Measurements from ENCODE around the gene RETREG2.

The RETREG2 gene

GRCh38 chr2:219169930-219170654, 8.0 kb upstream of the RETREG2 start, which contains the start of gene SLC23A3:
TSS of gene SLC23A3 (minus strand) at chr2:219170029. CDS start at chr2:219169984, 45 bp downstream.
- DNase-seq (ENCODE audit: low read depth): no peak

DNA sequence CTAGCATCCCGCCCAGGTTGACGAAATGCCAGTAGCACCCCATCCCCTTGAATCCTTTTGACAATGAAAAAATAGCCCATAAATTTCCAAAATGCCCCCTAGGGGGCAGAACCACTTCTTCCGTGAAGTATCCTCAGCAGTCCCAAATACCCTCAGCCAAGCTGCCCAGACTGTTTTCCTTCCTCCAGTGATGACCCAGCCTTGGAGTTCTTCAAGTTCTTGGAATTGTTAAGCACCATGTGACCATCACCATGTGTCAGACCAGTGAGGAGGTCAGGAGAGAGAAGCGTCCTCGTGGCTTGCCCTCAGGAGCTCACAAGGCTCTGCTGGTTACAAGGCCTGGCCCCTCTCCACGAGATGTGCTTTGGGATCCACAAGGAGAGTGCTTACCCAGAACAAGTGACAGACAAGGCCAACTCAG, 6.8 kb upstream of the RETREG2 start:
- peak; percentile 95 for DNase-seq (ENCODE audit: low read depth)

DNA sequence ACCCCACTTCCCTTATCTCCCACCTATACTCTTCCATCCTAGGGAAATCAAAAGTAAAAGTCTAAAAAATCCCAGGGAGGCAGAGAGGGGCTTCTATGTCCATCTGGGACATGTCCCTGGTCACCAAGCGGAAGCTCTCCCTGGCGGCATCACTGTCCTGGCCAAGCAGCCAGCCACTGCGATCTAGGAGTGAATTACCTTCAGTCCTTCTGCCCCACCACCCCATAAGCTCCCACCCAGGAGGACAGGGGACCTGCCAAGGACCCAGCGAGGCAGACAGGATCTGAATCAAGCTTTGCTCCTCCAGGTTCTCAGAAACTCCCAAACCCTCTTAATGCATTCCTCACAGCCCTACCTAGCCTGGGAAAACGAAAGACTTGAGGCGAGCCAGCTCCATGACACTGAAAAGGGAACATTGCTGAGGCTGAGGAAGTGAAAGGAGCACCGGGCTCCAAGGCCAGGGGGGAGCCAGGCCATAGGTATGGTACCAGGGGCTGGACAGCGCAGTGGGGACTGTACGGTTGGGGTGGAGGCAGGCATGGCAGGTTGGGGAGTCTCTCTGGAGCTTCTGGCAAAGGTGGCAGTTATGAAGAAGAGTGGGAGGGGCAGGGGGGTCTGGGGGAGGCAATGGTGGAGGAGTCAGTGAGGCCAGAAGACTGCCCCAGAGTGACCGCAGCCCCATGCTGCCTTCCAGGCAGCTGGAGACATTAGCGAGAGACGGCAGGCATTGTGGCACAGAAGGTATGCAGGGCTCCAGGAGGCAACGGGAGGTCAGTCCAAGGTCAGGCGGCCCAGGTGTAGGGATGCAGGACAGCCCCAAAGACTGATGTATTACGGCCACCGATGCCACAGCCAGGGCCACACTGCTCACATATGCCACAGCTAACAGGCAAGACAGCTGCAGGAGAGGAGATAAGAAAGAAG, 5.6 kb upstream of the RETREG2 start:
- DNase-seq (ENCODE audit: low read depth): no peak

GRCh38 chr2:219173176-219173575, 4.9 kb upstream of the RETREG2 start:
- no peak for DNase-seq (ENCODE audit: low read depth)

GRCh38 chr2:219174146-219174545, 3.9 kb upstream of the RETREG2 start:
- DNase-seq (ENCODE audit: low read depth): no peak

GRCh38 chr2:219174801-219175200, 3.3 kb upstream of the RETREG2 start:
- no peak for DNase-seq (ENCODE audit: low read depth)

GRCh38 chr2:219175486-219175885, 2.6 kb upstream of the RETREG2 start:
- no peak for DNase-seq (ENCODE audit: low read depth)

- DNase-seq (ENCODE audit: low read depth): peak; percentile 24
These were observed 1.9 kb upstream of the RETREG2 start for GRCh38 chr2:219175928-219176817.

- peak; percentile 66 for DNase-seq (ENCODE audit: low read depth)
These were observed 1.1 kb upstream of the RETREG2 start, which contains the start of gene CNPPD1 for GRCh38 chr2:219176818-219177551. TSS of gene CNPPD1 (minus strand) at chr2:219176925. CDS start at chr2:219176828, 97 bp downstream.

GRCh38 chr2:219178377-219179175, 501 bp downstream of the RETREG2 start:
- no peak for DNase-seq (ENCODE audit: low read depth)

GRCh38 chr2:219179601-219180465, 1.8 kb downstream of the RETREG2 start:
- no peak for DNase-seq (ENCODE audit: low read depth)

- no peak for DNase-seq (ENCODE audit: low read depth)
These were observed 2.9 kb downstream of the RETREG2 start for GRCh38 chr2:219180961-219181360.

GRCh38 chr2:219181531-219181930, 3.5 kb downstream of the RETREG2 start:
- no peak for DNase-seq (ENCODE audit: low read depth)

- DNase-seq (ENCODE audit: low read depth): no peak
These were observed 4.5 kb downstream of the RETREG2 start for GRCh38 chr2:219182331-219183150.

DNA sequence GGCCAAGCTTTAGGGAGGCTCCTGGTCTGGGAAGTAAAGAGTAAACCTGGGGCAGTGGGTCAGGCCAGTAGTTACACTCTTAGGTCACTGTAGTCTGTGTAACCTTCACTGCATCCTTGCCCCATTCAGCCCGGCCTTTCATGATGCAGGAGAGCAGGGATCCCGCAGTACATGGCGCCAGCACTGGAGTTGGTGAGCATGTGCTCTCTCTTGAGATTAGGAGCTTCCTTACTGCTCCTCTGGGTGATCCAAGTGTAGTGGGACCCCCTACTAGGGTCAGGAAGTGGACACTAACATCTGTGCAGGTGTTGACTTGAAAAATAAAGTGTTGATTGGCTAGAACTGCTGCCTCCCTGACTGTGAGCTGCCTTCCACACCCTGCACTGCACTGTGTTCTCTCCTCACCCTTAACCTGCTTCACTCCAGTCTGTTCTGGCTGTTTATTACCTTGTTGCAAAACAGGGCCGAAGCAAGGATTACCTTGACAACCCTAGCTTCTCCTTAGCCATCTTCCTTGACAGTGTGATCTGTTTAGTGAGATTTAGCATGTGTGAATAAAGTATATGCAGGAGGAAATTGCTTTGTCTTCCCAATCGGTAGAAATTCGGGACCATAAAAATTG, 5.2 kb downstream of the RETREG2 start:
- no peak for DNase-seq (ENCODE audit: low read depth)

- no peak for DNase-seq (ENCODE audit: low read depth)
These were observed 6.0 kb downstream of the RETREG2 start for GRCh38 chr2:219184121-219184520.

DNA sequence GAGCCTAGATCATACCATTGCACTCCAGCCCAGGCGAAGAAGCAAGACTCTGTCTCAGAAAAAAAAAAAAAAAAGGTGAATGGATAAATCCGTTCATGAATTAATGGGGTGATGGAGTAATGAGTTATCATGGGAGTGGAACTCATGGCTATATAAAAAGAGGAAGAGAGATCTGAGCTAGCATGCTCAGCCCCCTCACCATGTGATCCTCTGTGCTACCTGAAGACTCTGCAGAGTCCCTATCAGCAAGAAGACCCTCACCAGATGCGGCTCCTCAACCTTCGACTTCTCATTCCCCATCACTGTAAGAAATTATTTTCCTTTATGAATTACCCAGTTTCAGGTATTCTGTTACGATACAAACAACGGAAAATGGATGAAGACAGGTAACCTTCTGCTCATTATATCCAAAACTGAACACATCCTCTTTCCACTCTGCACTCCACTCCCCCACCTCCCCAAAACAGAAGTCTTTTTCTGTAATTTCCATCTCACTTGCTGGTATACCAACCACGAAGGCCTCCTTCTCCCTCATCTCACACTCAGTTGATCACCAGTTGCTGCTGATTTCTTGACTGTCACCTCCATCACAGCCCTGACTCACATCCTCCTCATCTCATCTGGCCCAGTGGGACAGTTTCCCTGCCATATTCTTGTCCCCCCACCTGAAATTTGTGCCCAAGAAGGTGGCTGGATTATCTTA, 8.8 kb downstream of the RETREG2 start:
- no peak for DNase-seq (ENCODE audit: low read depth)
